ENCODE measurements around the gene NR1D1.

- TF ChIP-seq CTCF (IDR thresholded peaks at IDR 0.05) (no peak), POLR2A (IDR thresholded peaks at IDR 0.05) (no peak)
These were observed 37.1 kb downstream of the NR1D1 start for GRCh38 chr17:40063187-40063771.

All from suprapubic skin (tissue), 3 donors.